ENCODE measurements around the gene IGF2. TPM values are rescaled to one million over a fixed set of nuclear protein-coding genes. Genes with fewer than 3 reads are reported as not detected.

IGF2 gene
- total RNA-seq, 1 donor from 2014 or later, result 8.8 TPM

DNA sequence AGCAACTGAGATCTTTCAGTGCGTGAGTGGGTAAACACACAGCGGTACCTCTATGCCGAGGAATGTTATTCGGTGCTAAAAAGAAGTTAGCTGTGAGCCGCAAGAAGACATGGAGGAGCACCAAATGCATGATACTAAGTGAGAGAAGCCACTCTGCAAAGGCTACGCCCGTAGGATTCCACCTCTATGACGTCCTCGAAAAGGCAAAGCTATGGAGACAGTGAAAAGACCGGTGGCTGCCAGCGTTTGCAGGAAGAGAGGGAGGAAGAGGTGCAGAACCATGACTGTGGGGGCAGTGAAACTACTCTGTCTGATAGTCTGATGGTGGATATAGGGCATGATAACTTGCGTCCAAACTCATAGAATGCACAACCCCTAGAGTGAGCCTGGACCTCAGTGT is 28.7 kb downstream of the IGF2 start:
- Histone ChIP-seq H3K9me3 (no peaks in the 10 kb centered on the region), H3K27ac (no peak overlapping the region), H3K4me1 (peaks cover 6% of the 10 kb centered on the region), H3K27me3 (no peaks in the 10 kb centered on the region), H3K4me3 (no peak overlapping the region), H3K36me3 (no peaks in the 10 kb centered on the region)
- intact Hi-C loops (cut with DNase I), result no loop called here
- TF ChIP-seq CTCF (IDR thresholded peaks at IDR 0.05), result no peak
- DNase-seq, result no peak
- no peak for ATAC-seq

GRCh38 chr11:2109541-2110019 is 29.6 kb downstream of the IGF2 start:
- no peaks in the 10 kb centered on the region for H3K27me3 ChIP-seq
- peaks cover 6% of the 10 kb centered on the region for H3K4me1 ChIP-seq
- H3K4me3 ChIP-seq, result no peak overlapping the region
- DNase-seq (no peak), ATAC-seq (peak; percentile 32)
- no peaks in the 10 kb centered on the region for H3K9me3 ChIP-seq
- no peak for TF ChIP-seq CTCF (IDR thresholded peaks at IDR 0.05)
- H3K36me3 ChIP-seq, result no peaks in the 10 kb centered on the region
- intact Hi-C loops (cut with DNase I), result no loop called here
- peak overlapping the region; percentile 11 for H3K27ac ChIP-seq

- peak overlapping the region; percentile 11 for H3K27ac ChIP-seq
- no peak for TF ChIP-seq CTCF (IDR thresholded peaks at IDR 0.05)
- intact Hi-C loops (cut with DNase I), result no loop called here
Observed at GRCh38 chr11:2108675-2109491, 30.3 kb downstream of the IGF2 start.

GRCh38 chr11:2107941-2108630 is 31.1 kb downstream of the IGF2 start:
- Histone ChIP-seq H3K4me1 (peaks cover 6% of the 10 kb centered on the region), H3K36me3 (no peaks in the 10 kb centered on the region), H3K9me3 (no peaks in the 10 kb centered on the region), H3K4me3 (no peak overlapping the region), H3K27ac (no peak overlapping the region), H3K27me3 (no peaks in the 10 kb centered on the region)
- DNase-seq (no peak), ATAC-seq (no peak)
- TF ChIP-seq CTCF (IDR thresholded peaks at IDR 0.05), result no peak
- intact Hi-C loops (cut with DNase I), result no loop called here

More at GRCh38 chr11:2108675-2109491, 30.3 kb downstream of the IGF2 start:
- Histone ChIP-seq H3K27me3 (no peaks in the 10 kb centered on the region), H3K4me1 (peaks cover 6% of the 10 kb centered on the region), H3K4me3 (no peak overlapping the region), H3K9me3 (no peaks in the 10 kb centered on the region), H3K36me3 (no peaks in the 10 kb centered on the region)
- ATAC-seq (no peak), DNase-seq (no peak)

DNA sequence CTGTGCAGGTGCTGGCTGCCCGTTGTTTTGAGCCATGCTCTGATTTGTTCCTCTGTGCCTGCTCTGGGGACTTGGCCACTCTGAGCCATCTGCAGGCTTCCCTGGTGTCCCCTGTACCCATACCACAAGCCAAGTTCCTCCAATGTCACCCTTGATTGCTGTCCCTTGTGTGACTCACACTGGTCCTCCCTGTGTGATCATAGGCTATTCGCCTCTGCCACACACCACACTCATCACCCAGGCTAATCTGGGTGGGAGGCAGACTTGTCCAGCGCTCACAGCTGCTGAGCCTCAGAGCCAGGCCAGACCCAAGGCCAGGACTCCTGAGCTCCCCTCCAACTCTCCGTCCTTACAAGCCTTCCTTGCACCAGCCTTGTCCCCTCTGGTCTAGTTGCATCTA is 31.7 kb downstream of the IGF2 start:
- DNase-seq (no peak), ATAC-seq (no peak)
- Histone ChIP-seq H3K36me3 (no peaks in the 10 kb centered on the region), H3K4me3 (no peak overlapping the region), H3K4me1 (peaks cover 6% of the 10 kb centered on the region), H3K9me3 (no peaks in the 10 kb centered on the region), H3K27me3 (no peaks in the 10 kb centered on the region), H3K27ac (no peak overlapping the region)
- intact Hi-C loops (cut with DNase I), result no loop called here
- no peak for TF ChIP-seq CTCF (IDR thresholded peaks at IDR 0.05)
